ENCODE measurements around the gene TSHZ3.

Gene TSHZ3

GRCh38 chr19:31226151-31226935 is 122.9 kb downstream of the TSHZ3 start:
- DNase-seq (ENCODE audit: low read depth in 2 of 2): no peak
